Activated CD4-positive, alpha-beta T cell treated with anti-CD3 and anti-CD28 coated beads for 36 hours (primary cell): ENCODE results near the gene SCN4A. TPM values are rescaled to one million over a fixed set of nuclear protein-coding genes. Genes with fewer than 3 reads are reported as not detected.
"Not testable (repeated sequence)": the region's sequence is repeated elsewhere in the genome, so short reads cannot be mapped to it uniquely, and the experiment has no call there.

Source experiments
- ATAC-seq: fragments of 200-7000 bp; cut with Tn5 transposase; one replicate; pipeline ENCODE4 v1.10.0; 2021; ENCODE audit warnings: mild to moderate bottlenecking, moderate library complexity
- CTCF ChIA-PET: fragments of 350-600 bp; sonication (Branson Sonifier 250); formaldehyde crosslinking; loops from one replicate; lab custom pipeline; 2021; ENCODE audit warnings: antibody characterized with exemption; lab: Charles Lee
- POLR2A ChIA-PET: fragments of 350-600 bp; sonication (Branson Sonifier 250); formaldehyde crosslinking; loops from one replicate; lab custom pipeline; 2021; ENCODE audit warnings: antibody characterized with exemption, inconsistent platforms; lab: Charles Lee
- DNase-seq: peaks from one replicate; pipeline ENCODE4 v3.0.0-alpha.2; 2020
- H3K27ac Mint-ChIP-seq: one replicate; pipeline ENCODE4 v1.8.0; 2021; ENCODE audit warnings: mixed read lengths
- H3K27me3 Mint-ChIP-seq: one replicate; pipeline ENCODE4 v1.8.0; 2021; ENCODE audit warnings: mixed read lengths
- H3K36me3 Mint-ChIP-seq: one replicate; pipeline ENCODE4 v1.8.0; 2021; ENCODE audit warnings: low read depth, mixed read lengths
- H3K4me1 Mint-ChIP-seq: one replicate; pipeline ENCODE4 v1.8.0; 2021; ENCODE audit warnings: mixed read lengths
- H3K4me3 Mint-ChIP-seq: one replicate; pipeline ENCODE4 v1.8.0; 2021; ENCODE audit warnings: mild to moderate bottlenecking, moderate library complexity, mixed read lengths
- H3K9me3 Mint-ChIP-seq: one replicate; pipeline ENCODE4 v1.8.0; 2021; ENCODE audit warnings: low read depth, mixed read lengths
- intact Hi-C, 2 experiments: fragments of 100-400 bp; cut with DNase I in 1 of 2; cut with micrococcal nuclease in 1 of 2; formaldehyde crosslinking; loops; one replicate each; pipeline versions ENCODE4 v1.14.2 to v1.15.1; 2022 to 2024; cut with DNase I, micrococcal nuclease
- total RNA-seq, 2 experiments: library from RNA; stranded (reverse); gene quantifications; one replicate each; pipeline ENCODE4 v1.2.3, GENCODE V29; 2021

Gene SCN4A
- total RNA-seq, 2 experiments from 2014 or later, result 0.21 to 0.50 TPM

DNA sequence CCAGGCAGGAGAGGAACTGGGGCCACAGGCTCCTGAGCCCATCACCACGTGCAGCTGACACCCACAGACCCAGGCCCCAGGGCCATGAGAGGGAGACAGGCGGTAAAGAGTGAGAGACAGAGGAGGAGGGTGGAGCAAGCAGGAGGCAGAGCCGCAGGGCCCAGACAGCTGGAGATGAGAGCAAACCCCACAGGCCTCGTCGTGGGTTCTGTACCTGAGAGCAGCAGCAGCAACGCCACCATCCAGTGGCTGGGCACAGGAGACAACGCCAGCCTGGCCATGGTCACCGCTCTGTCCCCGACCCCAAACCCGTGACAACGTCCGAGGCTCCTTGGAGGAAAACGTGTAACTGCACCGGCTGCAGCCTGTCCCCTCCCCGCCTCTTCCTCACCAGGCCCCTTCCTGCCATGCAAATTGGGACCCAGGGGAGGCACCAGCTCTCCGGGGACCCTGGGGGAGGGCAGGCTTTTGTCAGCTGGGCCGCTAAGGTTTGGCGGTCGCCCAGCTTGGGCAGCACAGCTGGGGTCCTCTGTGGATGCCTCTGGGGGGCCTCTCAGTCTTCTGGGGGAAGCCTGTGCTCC lies 40.6 kb downstream of the SCN4A start, which contains the start of gene CD79B:
Gene CD79B, minus strand, starts transcription at position 351 of the 581 bp plus-strand sequence. Its CDS starts 70 bp downstream, at position 281.
- H3K4me3 Mint-ChIP-seq, result peak within 1 kb of the TSS; percentile 88
- peak; percentile 73 for DNase-seq
- ATAC-seq, result peak; percentile 85
- intact Hi-C loops, result no loop called here
- H3K36me3 Mint-ChIP-seq, result no peaks in the 10 kb centered on the region
- H3K27ac Mint-ChIP-seq, result peak within 1 kb of the TSS; percentile 93
- no peaks in the 10 kb centered on the region for H3K27me3 Mint-ChIP-seq
- H3K4me1 Mint-ChIP-seq, result peaks cover 15% of the 10 kb centered on the region
- POLR2A ChIA-PET, result interaction anchor here (0.6 kb wide), 1 partner anchor 286 kb away, joined by 4 read pairs; no protein-coding TSS in a partner anchor
- no peaks in the 10 kb centered on the region for H3K9me3 Mint-ChIP-seq
- CTCF ChIA-PET, result interaction anchor here (1.0 to 2.6 kb wide), 10 partner anchors 13 to 202 kb away, joined by 3 to 16 read pairs (median 4); partner anchors contain the start of gene GH1

DNA sequence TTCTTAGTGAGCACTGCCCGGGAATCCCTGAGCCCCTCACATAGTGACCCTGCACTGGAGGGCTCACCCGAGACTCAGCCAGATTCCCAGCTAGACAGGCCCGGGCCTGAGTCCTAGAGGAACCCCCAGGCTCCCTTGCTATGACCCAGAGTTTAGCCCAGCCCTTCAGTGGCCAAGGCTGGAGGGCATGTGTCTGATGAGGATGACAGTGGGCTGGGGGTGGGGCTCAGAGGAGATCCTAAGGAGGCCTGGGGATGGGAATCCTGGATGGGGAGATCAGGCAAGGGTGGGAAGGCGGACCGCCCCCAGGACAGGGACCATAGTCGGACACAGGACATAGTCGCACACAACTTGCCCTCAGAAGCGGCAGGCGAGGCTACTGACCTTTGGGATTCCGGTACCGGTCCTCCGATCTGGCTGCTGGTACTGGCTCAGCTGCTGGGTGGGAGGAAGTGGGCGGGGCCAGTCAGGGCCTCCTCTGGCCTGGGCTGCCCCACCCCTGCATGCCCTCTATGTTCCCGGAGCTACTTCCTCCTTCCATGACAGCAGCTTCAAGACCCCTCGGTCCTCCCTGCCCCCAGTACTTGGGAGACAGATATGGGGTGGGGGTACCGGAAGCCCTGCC lies 41.7 kb downstream of the SCN4A start:
- intact Hi-C loops, result no loop called here
- DNase-seq (peak; percentile 74), ATAC-seq (peak; percentile 68)
- peak overlapping the region; percentile 88 for H3K4me3 Mint-ChIP-seq
- H3K27me3 Mint-ChIP-seq, result no peaks in the 10 kb centered on the region
- H3K4me1 Mint-ChIP-seq, result peaks cover 15% of the 10 kb centered on the region
- H3K9me3 Mint-ChIP-seq, result no peaks in the 10 kb centered on the region
- peak overlapping the region; percentile 73 for H3K27ac Mint-ChIP-seq
- POLR2A ChIA-PET, result interaction anchor here (0.6 kb wide), 1 partner anchor 189 kb away, joined by 3 read pairs; no protein-coding TSS in a partner anchor
- CTCF ChIA-PET, result interaction anchor here (0.9 to 2.0 kb wide), 7 partner anchors 16 to 203 kb away, joined by 3 to 7 read pairs (median 3); no protein-coding TSS in a partner anchor
- no peaks in the 10 kb centered on the region for H3K36me3 Mint-ChIP-seq

DNA sequence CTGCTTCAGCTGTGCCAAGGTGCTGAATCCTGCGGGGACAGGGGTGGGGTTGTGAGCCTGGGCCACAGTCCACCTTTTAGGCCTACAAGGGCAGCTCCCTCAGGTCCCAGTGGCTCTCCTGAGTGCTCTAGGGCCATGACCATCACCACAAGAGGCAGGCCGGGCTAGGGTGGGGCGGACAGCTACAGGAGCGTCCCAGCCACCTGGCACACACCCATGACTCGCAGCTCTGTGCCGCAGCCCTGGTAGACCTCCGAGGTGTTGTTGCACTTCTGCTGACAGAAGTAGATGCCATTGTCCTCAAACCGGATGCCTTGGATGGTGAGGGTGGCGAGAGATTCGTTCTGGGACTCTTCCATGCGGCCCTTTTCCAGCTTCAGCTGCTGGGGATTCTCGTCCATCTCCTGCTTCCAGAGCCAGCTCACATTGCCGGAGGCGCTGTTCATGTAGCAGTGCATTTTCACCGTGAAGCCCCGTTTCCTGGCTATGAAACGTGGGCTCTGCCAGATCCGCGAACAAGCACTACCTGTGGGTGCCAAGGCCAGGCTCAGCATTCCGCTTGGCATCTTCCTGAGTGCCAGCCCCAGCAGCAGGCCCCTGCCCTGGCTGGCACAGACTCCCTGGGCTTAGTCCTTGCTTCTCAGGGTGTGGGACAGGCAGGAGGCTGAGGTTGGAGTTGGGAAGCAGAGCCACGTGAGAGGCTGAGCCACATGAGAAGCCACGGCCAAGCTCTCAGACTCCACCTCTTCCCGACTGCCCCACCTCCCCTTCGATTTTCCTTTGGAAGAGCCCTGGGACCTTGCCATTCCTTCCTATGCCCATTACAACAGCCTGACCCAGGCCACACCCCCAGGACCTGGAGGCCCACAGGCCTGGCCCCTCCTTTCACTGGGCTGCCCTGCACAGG lies 42.6 kb downstream of the SCN4A start:
- Mint-ChIP-seq H3K36me3 (no peaks in the 10 kb centered on the region), H3K9me3 (no peaks in the 10 kb centered on the region), H3K27me3 (no peaks in the 10 kb centered on the region), H3K4me3 (peak overlapping the region; percentile 88), H3K4me1 (peaks cover 15% of the 10 kb centered on the region), H3K27ac (peak overlapping the region; percentile 73)
- intact Hi-C loops, result no loop called here
- ChIA-PET POLR2A (no interaction called here), CTCF (interaction anchor here (0.8 to 1.6 kb wide), 5 partner anchors 11 to 361 kb away, joined by 3 to 9 read pairs (median 5); partner anchors contain the start of gene GH1)
- ATAC-seq, result no peak
- no peak for DNase-seq

DNA sequence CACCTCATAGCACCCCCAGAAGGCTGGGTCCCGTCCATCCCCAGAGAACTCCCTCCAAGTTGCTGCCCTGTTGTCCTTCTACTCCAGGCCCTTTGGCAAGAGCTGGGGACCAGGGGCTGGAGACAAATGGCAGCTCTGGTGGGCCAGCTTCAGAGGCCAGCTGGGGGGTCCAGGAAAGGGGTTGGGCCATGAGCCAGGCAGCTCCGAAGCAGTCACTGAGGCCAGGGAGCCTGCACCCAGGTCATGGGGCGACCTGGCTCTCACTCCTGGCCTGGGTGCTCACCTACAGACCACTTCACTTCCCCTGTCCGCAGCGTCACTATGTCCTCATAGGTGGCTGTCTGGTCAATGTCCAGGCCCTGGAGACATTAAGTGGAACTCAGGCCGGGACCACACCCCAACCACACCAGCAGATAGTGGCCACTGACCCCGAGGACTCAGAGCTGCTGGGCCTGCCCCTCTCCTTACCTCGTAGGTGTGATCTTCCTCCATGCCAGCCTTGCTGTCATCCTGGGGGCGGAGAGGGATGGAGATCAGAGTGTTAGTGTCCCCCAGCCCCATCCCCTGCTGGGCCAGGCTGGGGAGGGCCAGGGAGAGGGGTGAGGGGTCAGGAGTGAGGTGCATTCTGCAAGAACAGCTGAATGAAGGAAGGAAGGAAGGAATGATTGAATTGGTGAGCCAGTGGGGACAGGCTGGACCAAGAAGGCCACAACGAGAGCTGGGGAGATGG lies 43.6 kb downstream of the SCN4A start:
- no peak overlapping the region for H3K27ac Mint-ChIP-seq
- ChIA-PET CTCF (interaction anchor here (0.8 to 1.6 kb wide), 4 partner anchors 10 to 362 kb away, joined by 5 to 9 read pairs (median 6); partner anchors contain the start of gene GH1), POLR2A (no interaction called here)
- H3K9me3 Mint-ChIP-seq, result no peaks in the 10 kb centered on the region
- no peaks in the 10 kb centered on the region for H3K27me3 Mint-ChIP-seq
- no peak for ATAC-seq
- no peaks in the 10 kb centered on the region for H3K36me3 Mint-ChIP-seq
- intact Hi-C loops, result no loop called here
- no peak for DNase-seq
- H3K4me3 Mint-ChIP-seq, result no peak overlapping the region
- H3K4me1 Mint-ChIP-seq, result peaks cover 15% of the 10 kb centered on the region

DNA sequence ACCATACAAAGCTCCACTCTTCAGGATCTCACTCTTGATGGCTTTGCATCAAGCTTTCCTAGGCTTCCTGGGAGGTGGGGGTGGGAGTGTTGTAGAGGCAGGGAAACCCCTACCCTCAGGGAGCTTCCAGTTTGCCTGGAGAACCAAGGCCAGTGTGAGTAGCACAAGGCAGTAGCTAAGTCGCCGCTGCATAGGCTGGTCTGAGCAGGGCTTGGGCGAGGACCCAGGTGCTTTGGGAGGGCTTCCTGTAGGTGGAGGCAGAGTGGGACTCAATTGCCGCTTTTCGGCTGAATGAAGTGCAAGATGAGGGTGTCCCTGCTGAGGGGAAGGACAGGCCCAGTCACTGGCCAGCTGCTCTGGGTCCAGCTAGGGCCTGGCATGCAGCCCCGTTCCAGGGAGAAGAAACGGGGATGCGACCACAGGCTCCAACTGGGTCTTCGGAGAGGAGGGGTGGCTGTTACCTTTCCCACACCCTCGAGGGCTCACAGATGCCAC lies 44.5 kb downstream of the SCN4A start:
- DNase-seq (no peak), ATAC-seq (no peak)
- Mint-ChIP-seq H3K27me3 (no peaks in the 10 kb centered on the region), H3K9me3 (no peaks in the 10 kb centered on the region), H3K4me3 (no peak overlapping the region), H3K36me3 (no peaks in the 10 kb centered on the region), H3K27ac (no peak overlapping the region), H3K4me1 (peaks cover 15% of the 10 kb centered on the region)
- ChIA-PET CTCF (interaction anchor here (0.9 to 1.2 kb wide), 3 partner anchors 9 to 25 kb away, joined by 3 to 6 read pairs (median 4); no protein-coding TSS in a partner anchor), POLR2A (no interaction called here)
- intact Hi-C loops, result no loop called here

DNA sequence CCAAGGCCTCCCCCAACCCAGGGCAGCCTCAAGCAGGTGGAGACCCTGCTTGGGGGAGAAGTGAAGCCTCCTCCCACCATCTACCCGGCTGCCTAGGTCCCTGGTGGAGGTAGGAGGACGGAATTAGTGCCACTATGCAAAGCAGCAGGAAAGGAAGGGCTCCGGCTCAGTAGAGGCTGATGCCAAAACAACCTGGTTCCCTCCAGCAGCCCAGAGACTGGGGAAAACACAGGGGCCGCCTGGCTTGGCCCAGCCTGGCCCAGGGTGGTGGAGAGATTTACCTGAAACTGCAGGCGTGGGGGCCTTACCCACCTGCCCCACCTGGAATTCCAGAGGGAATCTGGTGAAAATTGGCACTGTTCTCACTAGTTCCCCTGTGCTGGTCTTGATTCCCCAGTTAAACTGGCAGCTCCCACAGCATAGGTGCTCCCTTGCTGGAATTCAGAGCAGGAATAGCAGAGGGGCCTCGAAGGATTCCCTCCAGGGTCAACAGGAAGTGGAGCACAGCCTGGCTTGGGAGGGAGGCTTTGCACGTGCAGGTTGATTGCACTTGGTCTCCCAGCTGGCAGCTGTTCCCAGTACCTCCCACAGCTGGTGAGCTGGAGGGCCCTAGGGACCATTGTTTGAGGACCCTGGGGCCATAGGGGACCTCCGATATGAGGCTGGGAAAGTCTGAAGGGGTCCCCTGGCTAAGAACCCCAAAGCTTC lies 45.1 kb downstream of the SCN4A start:
- no peaks in the 10 kb centered on the region for H3K27me3 Mint-ChIP-seq
- H3K9me3 Mint-ChIP-seq, result no peaks in the 10 kb centered on the region
- POLR2A ChIA-PET, result no interaction called here
- H3K27ac Mint-ChIP-seq, result no peak overlapping the region
- CTCF ChIA-PET, result interaction anchor here (0.9 to 1.2 kb wide), 3 partner anchors 8 to 24 kb away, joined by 3 to 6 read pairs (median 4); no protein-coding TSS in a partner anchor
- H3K4me3 Mint-ChIP-seq, result no peak overlapping the region
- no peaks in the 10 kb centered on the region for H3K36me3 Mint-ChIP-seq
- intact Hi-C loops, result no loop called here
- DNase-seq (no peak), ATAC-seq (no peak)
- peaks cover 14% of the 10 kb centered on the region for H3K4me1 Mint-ChIP-seq

DNA sequence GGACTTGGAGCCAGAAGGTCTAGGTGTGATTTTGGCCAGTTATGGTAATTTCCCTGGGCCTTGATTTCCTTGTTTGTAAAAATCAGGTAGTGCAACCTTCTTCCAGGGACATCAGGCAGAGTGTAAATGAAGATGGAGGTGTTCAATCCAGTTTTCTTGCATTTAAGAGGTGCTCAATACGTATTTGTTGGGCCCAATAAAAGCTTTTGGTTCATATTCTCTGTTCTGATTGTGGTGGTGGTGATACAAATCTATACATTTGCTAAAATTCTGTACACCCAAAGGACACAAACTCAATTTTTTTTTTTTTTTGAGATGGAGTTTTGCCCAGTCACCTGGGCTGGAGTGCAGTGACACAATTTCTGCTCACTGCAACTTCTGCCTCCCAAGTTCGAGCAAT lies 46.6 kb downstream of the SCN4A start:
- ChIA-PET CTCF (interaction anchor here (1.8 kb wide), 1 partner anchor 14 kb away, joined by 7 read pairs; the partner anchor contains the start of gene CSHL1), POLR2A (no interaction called here)
- H3K36me3 Mint-ChIP-seq, result no peaks in the 10 kb centered on the region
- no peaks in the 10 kb centered on the region for H3K9me3 Mint-ChIP-seq
- peaks cover 6% of the 10 kb centered on the region for H3K4me1 Mint-ChIP-seq
- H3K27me3 Mint-ChIP-seq, result no peaks in the 10 kb centered on the region
- no peak overlapping the region for H3K4me3 Mint-ChIP-seq
- no peak for DNase-seq
- intact Hi-C loops, result no loop called here
- ATAC-seq, result no peak
- H3K27ac Mint-ChIP-seq, result no peak overlapping the region

DNA sequence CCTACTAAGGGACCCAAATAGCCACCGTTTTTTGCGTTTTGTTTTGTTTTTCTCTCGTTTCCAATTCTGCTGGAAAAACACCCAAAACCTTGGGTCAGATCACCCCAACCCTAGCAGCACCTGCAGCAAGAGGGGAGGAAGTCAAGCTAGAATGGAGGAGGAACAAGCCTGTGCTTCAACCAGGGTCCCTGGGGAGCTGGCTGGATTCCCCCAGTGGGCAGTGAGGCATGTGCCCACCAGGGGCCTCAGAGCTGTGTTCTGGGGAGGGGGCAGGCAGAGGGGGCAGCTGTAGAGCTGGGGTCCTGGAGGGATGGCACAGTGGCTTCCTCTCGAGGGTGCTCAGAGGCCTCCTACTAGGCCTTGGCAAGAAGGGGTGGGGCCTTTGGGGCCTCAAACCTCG lies 47.1 kb downstream of the SCN4A start:
- ATAC-seq (no peak), DNase-seq (no peak)
- Mint-ChIP-seq H3K27me3 (no peaks in the 10 kb centered on the region), H3K27ac (no peak overlapping the region), H3K4me1 (peaks cover under 1% of the 10 kb centered on the region), H3K9me3 (no peaks in the 10 kb centered on the region), H3K4me3 (no peak overlapping the region), H3K36me3 (no peaks in the 10 kb centered on the region)
- intact Hi-C loops, result no loop called here
- ChIA-PET CTCF (interaction anchor here (1.5 to 1.8 kb wide), 2 partner anchors 14 to 21 kb away, joined by 6 to 7 read pairs; partner anchors contain the start of gene CSHL1), POLR2A (no interaction called here)

DNA sequence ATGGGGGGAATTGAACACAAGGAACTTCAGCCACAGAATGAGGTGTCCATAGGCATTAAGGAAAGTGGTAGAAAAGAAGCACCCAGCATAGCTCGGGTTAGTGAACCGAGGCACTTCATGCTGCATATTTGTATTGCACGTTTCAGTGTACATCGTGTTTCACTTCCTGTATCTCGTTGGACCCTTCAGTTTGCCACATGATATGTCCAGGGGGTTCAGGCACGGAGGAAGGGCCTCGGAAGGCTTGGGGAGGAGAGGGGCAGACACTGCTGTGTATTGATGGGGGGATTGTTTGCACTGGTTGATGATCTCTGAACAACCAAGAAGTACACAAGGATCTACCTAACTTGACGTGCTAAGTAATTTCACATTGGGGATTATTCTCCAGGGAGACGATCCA lies 50.3 kb downstream of the SCN4A start:
- ATAC-seq, intact Hi-C loops, H3K9me3 Mint-ChIP-seq, DNase-seq, H3K36me3 Mint-ChIP-seq, H3K27ac Mint-ChIP-seq, H3K4me3 Mint-ChIP-seq, POLR2A ChIA-PET, H3K27me3 Mint-ChIP-seq, H3K4me1 Mint-ChIP-seq: not testable (repeated sequence)
- CTCF ChIA-PET, result interaction anchor here (0.9 kb wide), 1 partner anchor 57 kb away, joined by 3 read pairs; no protein-coding TSS in a partner anchor

DNA sequence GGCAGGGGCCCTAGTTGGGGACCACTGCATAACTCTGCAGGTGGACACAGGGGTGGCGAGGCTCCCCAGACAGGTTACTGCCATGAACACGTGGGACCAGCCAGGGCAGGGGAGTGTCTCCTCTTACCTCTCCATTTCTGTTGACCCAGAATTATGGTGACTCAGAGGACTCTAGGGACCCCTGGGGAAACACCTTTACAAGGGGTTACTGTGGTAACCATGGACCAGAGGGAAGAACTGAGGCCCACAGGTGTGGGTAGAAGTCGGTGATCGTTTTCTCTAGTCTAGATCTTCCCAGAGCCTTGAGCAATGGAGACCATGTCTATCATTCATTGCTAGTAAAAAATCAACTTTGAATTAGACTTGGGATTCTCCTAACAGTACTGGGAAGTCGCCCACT lies 51.9 kb downstream of the SCN4A start:
- CTCF ChIA-PET, result interaction anchor here (0.7 to 4.1 kb wide), 8 partner anchors 24 to 213 kb away, joined by 3 to 34 read pairs (median 11); no protein-coding TSS in a partner anchor
- H3K27me3 Mint-ChIP-seq, POLR2A ChIA-PET, ATAC-seq, DNase-seq, H3K4me3 Mint-ChIP-seq, H3K27ac Mint-ChIP-seq, intact Hi-C loops, H3K9me3 Mint-ChIP-seq, H3K36me3 Mint-ChIP-seq, H3K4me1 Mint-ChIP-seq: not testable (repeated sequence)
